Breast epithelium (tissue), 4 donors: ENCODE results near the gene CAB39. TPM values are rescaled to one million over a fixed set of nuclear protein-coding genes. Genes with fewer than 3 reads are reported as not detected.
A peak's percentile ranks its signal among the peaks of the same experiment; 100 is the strongest.

Source experiments
- DNase-seq, 2 donors: peaks; one replicate each; pipeline ENCODE4 v3.0.0-alpha.2; 2019; ENCODE audit warnings: low spot score in 2 of 2
- H3K27ac ChIP-seq, 2 donors: fragments of 200-600 bp; sonication (generic) in 1 of 2; one replicate each; pipeline ENCODE4 v1.5.1; 2016 to 2019; ENCODE audit warnings: mild to moderate bottlenecking in 1 of 2
- H3K27me3 ChIP-seq, 2 donors: fragments of 200-600 bp; sonication (generic) in 1 of 2; one replicate each; pipeline versions ENCODE4 v1.5.1 to v1.6.0; 2017 to 2019; ENCODE audit warnings: control low read depth in 1 of 2, mild to moderate bottlenecking in 1 of 2
- H3K36me3 ChIP-seq: fragments of 200-600 bp; one replicate; pipeline ENCODE4 v1.5.1; 2019
- H3K4me1 ChIP-seq, 2 donors: fragments of 200-600 bp; sonication (generic); one replicate each; pipeline ENCODE4 v1.5.1; 2016 to 2019; ENCODE audit warnings: control low read depth in 1 of 2
- H3K4me3 ChIP-seq, 3 donors: fragments of 200-600 bp; sonication (generic); 1 replicate in 2 of 3; 2 replicates in 1 of 3; pipeline ENCODE4 v1.5.1; 2016 to 2019; ENCODE audit warnings: mild to moderate bottlenecking in 3 of 3, moderate library complexity in 2 of 3
- H3K9me3 ChIP-seq, 2 donors: fragments of 200-600 bp; sonication (generic) in 1 of 2; one replicate each; pipeline ENCODE4 v1.5.1; 2016 to 2019; ENCODE audit warnings: control low read depth in 1 of 2
- CTCF ChIP-seq, 3 donors: fragments of 450-650 bp; IDR thresholded peaks; one replicate each; pipeline ENCODE4 v1.5.1; 2016 to 2017; ENCODE audit warnings: antibody characterized with exemption in 3 of 3, mild to moderate bottlenecking in 3 of 3, moderate library complexity in 3 of 3
- POLR2A ChIP-seq: fragments of 450-650 bp; IDR thresholded peaks from one replicate; pipeline ENCODE4 v1.6.1; 2016; ENCODE audit warnings: antibody characterized with exemption, mild to moderate bottlenecking, moderate library complexity
- POLR2AphosphoS5 ChIP-seq, 3 donors: sonication (generic); formaldehyde crosslinking; IDR thresholded peaks; one replicate each; pipeline ENCODE4 v1.6.1; 2017; ENCODE audit warnings: antibody characterized with exemption in 3 of 3
- intact Hi-C: fragments of 100-400 bp; cut with DNase I; formaldehyde crosslinking; loops from one replicate; pipeline ENCODE4 v1.15.1; 2023; ENCODE audit warnings: low total_unique reads
- total RNA-seq, 3 donors: library from RNA; depleted of rRNA; stranded (reverse); fragments of >200 nt; gene quantifications; one replicate each; pipeline ENCODE4 v1.1.0, GENCODE V29; 2016

Gene CAB39
- total RNA-seq = 10 to 100 TPM; 79.0 to 85.9 (median 83.4) TPM

- Histone ChIP-seq H3K36me3 (no peaks in the 10 kb centered on the region), H3K27me3 (no peaks in the 10 kb centered on the region), H3K9me3 (no peaks in the 10 kb centered on the region), H3K4me3 (peak within 1 kb of the TSS; percentile 89 to 99 (median 97)), H3K4me1 (no peaks in the 10 kb centered on the region), H3K27ac (peak within 1 kb of the TSS; percentile 93 to 96)
- DNase-seq = peak; percentile 72 to 84
- intact Hi-C loops = loop anchor here (10.0 kb wide), 1 partner anchor 82 kb away; no protein-coding TSS in a partner anchor
- TF ChIP-seq CTCF (IDR thresholded peaks at IDR 0.05) = peak in 1 of 3 donors; percentile 65
- TF ChIP-seq POLR2AphosphoS5 (IDR thresholded peaks at IDR 0.05) = peak; percentile 44 to 73 (median 71)
- no peak for TF ChIP-seq POLR2A
Observed at GRCh38 chr2:230712443-230713330, at the start of gene CAB39. Gene CAB39 (plus strand): TSS chr2:230712842. CDS start chr2:230760002, 47,160 bp downstream.

DNA sequence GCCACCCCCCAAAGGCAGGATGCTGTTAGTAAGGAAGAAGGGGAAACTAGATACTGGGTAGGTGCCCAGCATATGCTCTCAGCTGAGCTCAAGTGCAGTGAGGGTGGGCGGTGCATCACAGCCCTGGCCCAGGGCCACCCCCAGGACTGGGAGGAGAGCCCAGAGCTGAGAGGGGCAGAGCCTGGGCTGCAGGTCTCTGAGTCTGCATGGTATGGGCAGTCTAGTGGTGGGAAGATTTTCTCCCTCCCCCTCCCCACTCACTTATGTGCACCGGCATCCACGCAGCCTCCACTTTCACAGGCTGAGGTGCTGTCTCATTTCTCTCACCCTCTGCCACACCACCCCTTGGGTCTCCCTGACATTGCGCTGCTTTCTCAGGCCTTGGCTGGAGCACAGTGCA, 48.5 kb upstream of the CAB39 start:
- Histone ChIP-seq H3K4me1 (no peaks in the 10 kb centered on the region), H3K4me3 (no peak overlapping the region), H3K27me3 (no peaks in the 10 kb centered on the region), H3K9me3 (no peaks in the 10 kb centered on the region), H3K36me3 (no peaks in the 10 kb centered on the region), H3K27ac (no peak overlapping the region)
- intact Hi-C loops = no loop called here
- no peak for TF ChIP-seq POLR2AphosphoS5 (IDR thresholded peaks at IDR 0.05)
- no peak for TF ChIP-seq POLR2A
- TF ChIP-seq CTCF (IDR thresholded peaks at IDR 0.05) = no peak
- no peak for DNase-seq

DNA sequence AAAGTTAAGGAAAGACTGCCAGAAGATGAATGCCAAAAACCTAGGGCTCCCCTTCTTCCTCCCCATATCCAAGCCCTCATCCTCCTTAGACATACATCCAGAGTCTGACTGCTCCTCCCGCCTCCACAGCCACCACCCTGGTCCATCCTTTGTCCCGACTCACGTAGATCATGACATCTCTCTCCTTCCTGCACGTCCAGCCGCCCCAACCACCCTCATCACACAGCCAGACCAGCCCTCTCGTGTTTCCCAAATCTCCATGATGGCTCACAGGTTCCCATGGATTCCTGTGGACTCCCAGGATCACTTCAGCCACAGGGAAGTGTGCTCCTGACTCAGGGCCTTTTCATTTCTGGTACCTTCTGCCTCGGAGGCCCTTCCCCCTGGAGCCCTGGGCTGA, 47.8 kb upstream of the CAB39 start:
- DNase-seq = no peak
- H3K27ac ChIP-seq = no peak overlapping the region
- no peaks in the 10 kb centered on the region for H3K36me3 ChIP-seq
- no peaks in the 10 kb centered on the region for H3K4me1 ChIP-seq
- no peaks in the 10 kb centered on the region for H3K9me3 ChIP-seq
- intact Hi-C loops = no loop called here
- TF ChIP-seq POLR2A (no peak), POLR2AphosphoS5 (IDR thresholded peaks at IDR 0.05) (no peak), CTCF (IDR thresholded peaks at IDR 0.05) (no peak)
- H3K27me3 ChIP-seq = no peaks in the 10 kb centered on the region
- no peak overlapping the region for H3K4me3 ChIP-seq

DNA sequence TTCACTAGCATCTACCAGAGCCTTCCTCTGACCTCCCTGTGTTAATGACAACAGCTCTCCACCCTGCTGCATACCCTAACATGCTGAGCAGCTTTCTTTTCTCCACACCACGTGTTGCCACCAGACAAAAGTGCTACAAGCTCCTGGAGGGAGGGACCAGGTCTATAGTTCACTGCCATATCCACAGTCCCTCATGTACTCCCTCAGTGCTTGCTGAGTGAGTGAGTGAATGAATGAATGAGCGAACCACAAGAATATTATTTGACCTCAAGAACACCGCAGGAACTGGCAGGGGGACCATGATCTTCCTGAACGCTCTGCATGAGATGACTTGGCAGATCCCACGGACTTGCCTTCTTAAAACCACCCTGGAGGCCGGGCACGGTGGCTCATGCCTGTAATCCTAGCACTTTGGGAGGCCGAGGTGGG, 47.4 kb upstream of the CAB39 start:
- Histone ChIP-seq H3K27ac (no peak overlapping the region), H3K9me3 (no peaks in the 10 kb centered on the region), H3K4me1 (no peaks in the 10 kb centered on the region), H3K27me3 (no peaks in the 10 kb centered on the region), H3K4me3 (no peak overlapping the region), H3K36me3 (no peaks in the 10 kb centered on the region)
- intact Hi-C loops = no loop called here
- DNase-seq = no peak
- TF ChIP-seq POLR2AphosphoS5 (IDR thresholded peaks at IDR 0.05) = no peak
- no peak for TF ChIP-seq CTCF (IDR thresholded peaks at IDR 0.05)

DNA sequence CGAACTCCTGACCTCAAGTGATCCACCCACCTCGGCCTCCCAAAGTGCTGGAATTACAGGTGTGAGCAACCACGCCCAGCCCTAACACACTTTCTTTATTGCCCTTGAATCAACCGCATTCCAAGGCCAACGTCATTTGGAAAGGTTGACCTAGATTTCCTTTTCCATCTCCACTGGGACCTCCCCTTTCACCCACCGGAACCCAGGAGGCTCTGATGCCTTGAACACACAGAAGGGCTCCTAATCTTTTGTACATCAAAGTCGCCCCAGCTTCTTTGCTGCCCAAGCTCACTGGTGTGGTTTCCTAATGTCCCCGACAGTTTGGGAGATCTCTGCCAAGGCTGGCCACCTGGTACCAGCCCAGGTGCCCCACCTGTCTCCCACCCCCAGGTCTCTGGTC, 46.2 kb upstream of the CAB39 start:
- intact Hi-C loops = no loop called here
- no peak for DNase-seq
- Histone ChIP-seq H3K4me3 (no peak overlapping the region), H3K9me3 (no peaks in the 10 kb centered on the region), H3K4me1 (no peaks in the 10 kb centered on the region), H3K27me3 (no peaks in the 10 kb centered on the region), H3K27ac (no peak overlapping the region), H3K36me3 (no peaks in the 10 kb centered on the region)
- no peak for TF ChIP-seq POLR2AphosphoS5 (IDR thresholded peaks at IDR 0.05)
- no peak for TF ChIP-seq CTCF (IDR thresholded peaks at IDR 0.05)
- TF ChIP-seq POLR2A = no peak
